Hematopoietic multipotent progenitor cell (in vitro differentiated cells): ENCODE results near the gene CDH22. TPM values are rescaled to one million over a fixed set of nuclear protein-coding genes. Genes with fewer than 3 reads are reported as not detected.

Experiments
- DNase-seq, 3 donors: peaks; one replicate each; pipeline ENCODE4 v3.0.0-alpha.2; 2011 to 2015; ENCODE audit warnings: low read depth in 2 of 3, low spot score in 2 of 3
- total RNA-seq: library from RNA; depleted of rRNA; stranded (reverse); fragments of >200 nt; gene quantifications from one replicate; pipeline ENCODE4 v1.2.3, GENCODE V29; 2012

CDH22 gene
- total RNA-seq, 1 donor, result not detected

DNA sequence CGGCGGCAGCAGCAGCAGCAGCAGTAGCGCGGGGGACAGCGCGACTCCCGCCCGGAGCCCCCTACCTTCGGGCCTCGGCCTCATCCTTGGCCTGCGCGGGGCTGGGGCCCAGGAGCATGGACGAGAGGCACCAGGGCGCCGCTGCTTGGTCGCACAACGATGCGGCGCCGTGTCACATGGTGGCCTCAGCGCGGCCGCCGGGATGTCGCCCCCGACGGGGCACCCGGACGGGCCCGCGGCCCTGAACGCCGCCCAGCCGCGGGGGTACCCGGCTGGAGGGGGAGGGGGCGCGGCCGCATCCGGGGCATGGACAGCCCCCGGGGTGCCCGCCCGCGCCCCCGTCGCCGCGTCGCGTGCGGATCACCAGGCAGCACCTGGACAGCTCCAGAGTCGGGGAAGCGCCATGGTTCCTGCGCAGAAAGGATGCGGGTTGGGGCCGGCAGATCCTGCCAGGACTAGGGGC lies 57.1 kb downstream of the CDH22 start:
- peak in 1 of 3 donors; percentile 16 for DNase-seq

DNA sequence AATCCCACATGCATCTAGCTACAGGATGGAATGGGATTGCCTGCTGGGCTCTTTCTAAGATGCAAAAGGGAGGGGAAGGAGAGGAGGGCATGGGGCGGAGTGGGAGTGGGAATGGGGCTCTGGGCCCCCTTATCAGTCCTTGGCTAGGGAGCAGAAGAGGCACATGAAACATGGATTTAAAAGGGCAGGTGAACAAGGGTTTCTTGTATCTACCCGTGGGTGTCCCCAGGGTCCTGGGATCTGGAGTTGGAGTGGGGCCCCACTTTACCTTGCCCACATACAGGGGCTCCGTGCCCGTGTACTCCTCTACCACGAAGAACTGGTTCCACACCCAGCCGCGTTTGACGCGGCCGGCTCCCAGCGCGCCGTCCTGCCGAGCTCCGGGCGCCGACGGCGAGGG lies 57.5 kb downstream of the CDH22 start:
- DNase-seq, result no peak

DNA sequence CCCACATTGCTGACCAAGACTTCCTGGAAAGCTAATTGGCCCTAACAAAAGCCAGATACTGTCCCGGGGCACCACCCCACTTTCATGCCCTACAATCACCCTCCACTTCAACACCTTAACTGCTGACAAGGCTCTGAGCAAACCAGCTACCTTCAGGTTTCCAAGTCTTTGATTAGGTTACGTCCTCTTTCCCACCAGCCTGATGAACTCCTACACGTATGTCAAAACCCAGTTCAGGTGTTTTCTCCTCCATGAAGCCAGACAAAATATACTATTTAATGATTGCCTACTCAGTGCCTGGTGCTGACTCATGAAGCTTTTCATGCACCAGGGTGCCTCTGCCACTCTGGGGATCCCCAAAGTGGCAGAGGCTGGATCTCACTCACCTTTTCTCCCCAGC lies 58.6 kb downstream of the CDH22 start:
- DNase-seq, result no peak

DNA sequence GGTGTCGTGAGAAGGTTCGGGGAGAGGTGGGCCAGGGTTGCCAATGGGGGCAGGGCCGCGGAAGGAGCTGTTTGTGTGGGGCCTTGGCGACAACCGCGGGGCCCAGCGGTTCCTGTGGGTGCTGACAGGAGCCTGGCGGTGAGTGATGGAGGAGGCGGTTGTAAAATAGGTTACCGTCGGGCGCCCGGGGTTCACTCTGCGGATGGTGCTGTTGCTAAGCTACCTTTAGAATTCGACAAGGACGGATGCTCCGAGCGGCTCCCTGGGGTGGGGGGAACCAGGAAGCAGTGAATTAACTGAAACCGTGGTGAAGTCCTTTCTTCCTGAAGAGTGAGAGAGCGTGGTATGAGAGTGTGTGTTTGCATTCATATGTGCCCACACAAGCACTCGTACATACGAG lies 61.7 kb downstream of the CDH22 start:
- DNase-seq, result peak in 1 of 3 donors; percentile 21

DNA sequence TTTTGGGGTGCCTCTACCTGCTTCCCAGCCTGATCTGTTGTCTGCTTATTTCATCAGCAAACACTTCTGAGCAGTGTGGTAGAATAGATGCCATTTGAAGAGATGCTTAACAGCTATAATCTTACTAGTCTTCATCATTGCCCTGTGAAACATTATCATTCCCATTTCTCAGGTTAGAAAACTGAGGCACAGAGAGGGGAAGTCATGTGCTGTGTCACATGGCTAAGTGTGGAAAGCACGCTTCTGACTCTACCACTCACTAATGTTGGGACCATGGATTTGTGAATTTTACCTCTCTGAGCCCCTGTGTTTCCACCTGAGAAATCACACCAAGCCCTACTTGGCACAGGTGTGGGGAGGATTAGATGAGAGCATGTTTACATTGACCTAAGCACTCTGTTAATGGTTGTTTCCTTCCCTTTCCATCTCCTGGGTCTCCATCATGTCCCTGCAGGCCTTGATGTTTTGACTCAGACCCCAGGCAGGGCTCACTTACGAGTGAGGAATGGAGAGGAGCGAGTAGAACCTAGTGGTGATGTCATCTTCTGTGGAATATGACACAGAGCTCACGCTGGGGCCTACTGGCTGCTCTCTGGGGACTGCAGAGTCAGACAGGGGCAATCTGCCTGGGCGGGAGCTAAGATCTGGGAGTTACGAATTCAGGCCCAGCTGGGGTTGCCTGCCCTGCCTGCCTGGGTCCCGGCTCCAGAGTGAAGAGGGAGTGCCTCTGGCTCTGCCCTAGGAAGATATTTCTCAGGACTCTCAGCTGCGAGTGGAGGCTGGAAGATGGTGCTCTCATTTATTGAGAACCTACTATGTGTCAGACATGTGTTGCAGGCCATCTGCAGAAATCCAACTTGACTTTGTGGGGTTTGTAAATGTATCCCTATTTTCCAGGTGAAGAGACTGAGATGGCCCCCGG lies 64.3 kb downstream of the CDH22 start:
- no peak for DNase-seq

DNA sequence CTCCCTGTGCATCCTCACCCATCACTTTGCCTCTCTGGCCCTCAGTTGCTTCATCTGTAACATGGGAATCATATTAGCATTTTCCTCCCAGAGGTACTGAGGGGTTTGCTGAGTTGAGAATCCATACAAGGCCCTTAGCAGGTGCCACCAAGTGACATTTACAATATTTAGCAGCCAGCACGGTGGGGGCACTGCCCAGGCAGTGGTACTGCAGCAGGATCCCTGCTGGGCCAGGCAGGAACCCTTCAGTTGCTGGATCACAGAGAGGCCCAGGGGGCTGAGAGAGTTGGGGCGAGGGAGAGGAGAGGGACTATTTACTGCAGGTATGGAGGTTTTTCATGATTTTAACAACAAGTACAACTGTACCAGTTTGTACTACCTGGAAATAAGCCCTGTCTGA lies 65.9 kb downstream of the CDH22 start:
- no peak for DNase-seq

DNA sequence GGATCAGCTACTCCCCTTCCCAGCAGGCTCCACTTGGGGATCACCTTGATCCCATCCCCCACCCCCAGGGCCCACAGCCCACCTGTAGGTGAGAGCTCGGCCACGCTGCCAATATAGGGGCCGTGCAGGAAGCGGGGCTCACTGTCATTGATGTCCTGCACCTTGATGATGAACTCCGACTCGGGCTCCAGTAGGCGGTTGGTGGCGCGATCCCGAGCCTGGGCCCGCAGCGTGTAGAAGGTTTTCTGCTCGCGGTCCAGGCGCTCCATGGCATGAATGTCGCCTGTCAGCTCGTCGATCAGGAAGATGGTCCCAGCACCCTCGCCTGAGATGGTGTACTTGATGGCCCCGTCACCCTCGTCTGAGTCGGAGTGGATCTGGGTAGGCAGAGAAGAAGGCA lies 67.4 kb downstream of the CDH22 start:
- DNase-seq, result no peak

DNA sequence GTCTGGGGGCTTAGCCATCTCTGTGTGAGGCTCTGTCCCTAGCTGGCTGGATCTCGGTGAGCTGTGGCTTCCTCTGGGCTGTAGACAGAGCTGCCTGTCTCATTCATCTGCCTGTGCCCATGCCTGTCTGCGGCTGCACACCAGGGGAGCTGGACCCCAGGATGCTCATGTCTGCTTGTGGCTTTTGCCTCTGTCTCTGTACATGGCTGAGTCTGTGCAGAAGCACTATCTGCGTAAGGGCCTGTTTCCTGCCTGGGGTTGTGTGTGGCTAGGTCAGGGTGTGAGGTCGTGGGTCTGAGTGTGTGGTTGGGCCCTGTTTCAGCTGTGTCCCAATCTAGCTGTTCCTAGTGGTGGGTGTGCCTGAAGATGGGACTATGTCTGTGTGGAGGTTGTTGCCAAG lies 68.2 kb downstream of the CDH22 start:
- DNase-seq, result peak in 2 of 3 donors; percentile 26 to 51

DNA sequence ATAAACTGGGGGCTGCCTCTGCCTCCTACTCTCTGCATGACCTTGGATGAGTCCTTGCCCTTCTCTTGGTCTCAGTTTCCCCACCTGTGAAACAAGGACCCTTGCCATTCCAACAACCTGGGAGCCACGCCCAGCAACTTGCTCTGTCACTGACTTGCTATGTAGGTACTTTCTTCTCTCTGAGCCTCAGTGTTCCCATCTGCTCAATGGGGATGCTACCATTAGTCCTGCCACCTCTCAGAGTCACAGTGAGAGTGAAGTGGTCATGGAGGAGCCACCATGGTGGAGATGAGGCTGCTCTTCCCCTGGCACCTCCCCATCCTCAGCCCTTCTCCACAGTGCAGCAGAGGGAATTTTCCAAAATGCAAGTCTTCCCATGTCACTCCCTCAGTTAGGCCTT lies 70.6 kb downstream of the CDH22 start:
- DNase-seq, result no peak

DNA sequence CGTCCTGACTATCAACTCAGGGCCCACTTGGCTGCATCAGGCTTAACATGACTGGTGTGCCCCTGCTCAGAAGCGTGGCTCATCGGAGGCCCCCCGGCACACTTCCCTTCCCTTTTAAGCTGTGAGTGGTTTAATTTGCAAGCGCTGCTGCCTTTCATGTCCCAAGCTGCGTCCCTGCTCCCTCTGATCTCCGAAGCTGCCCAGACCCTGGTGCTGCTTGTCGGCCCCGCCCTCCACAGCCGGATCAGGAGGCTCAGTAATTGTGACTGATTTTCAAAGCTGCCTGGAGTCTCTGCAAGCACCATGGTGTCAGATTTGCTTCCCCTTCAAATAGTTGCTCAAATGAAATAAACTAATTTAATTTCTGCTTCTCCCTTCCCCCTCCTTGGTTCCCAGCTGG lies 71.1 kb downstream of the CDH22 start:
- no peak for DNase-seq

DNA sequence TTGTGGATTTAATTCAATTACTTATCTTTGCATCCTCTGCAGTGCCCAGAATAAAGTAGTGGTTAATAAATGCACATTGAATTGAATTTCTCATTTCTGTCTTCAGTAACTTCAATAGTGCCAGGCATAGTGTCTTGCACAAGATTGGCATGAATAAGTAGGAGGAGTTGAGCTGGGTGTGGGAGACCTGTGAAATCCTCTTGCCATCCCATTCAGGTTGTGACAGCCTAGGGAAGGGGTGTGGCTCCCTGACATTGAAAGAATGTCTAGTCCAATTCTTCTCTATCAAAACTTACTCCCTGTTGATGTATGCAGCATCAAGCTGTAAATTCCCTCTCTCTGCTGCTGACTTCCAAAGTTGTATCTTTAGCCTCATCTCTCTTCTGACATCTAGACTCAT lies 73.2 kb downstream of the CDH22 start:
- no peak for DNase-seq

DNA sequence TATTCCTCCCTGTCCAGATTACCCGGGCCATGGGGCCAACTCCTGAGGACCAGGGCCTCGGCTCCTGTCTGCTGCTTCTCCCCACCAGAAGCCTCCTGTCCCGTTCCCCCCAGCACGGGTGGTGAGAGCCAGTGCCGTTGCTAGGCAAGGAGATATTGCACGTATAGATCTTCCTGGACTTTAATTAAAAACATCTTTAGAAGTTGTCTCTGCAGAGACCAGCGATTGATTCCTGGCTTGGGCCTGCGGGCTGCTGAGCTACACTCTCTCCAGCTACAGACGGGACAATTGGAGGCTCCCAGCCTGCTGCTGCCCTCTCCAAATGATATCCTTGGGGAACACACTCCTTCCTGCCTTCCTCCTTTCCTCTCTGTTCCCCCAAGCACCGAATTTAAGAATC lies 74.6 kb downstream of the CDH22 start:
- no peak for DNase-seq

DNA sequence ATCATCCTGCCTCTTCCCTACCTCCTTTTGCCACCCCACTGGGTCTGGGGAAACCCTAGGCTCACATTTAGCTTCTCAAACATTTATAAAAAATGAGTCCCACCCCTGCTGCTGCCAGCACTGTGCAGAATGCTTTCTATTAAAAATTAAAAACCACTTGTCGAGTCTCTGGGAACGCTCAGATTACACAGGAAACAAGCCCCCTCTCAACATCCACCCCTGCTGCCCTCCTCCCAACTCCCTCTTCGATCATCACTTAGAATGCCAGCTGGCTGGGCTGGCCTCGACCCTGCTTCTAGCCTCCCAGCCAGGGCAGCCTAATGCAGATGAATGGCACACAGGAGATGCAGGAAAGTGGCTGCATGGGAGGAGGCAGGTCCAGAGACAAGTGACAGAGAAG lies 75.8 kb downstream of the CDH22 start:
- no peak for DNase-seq

DNA sequence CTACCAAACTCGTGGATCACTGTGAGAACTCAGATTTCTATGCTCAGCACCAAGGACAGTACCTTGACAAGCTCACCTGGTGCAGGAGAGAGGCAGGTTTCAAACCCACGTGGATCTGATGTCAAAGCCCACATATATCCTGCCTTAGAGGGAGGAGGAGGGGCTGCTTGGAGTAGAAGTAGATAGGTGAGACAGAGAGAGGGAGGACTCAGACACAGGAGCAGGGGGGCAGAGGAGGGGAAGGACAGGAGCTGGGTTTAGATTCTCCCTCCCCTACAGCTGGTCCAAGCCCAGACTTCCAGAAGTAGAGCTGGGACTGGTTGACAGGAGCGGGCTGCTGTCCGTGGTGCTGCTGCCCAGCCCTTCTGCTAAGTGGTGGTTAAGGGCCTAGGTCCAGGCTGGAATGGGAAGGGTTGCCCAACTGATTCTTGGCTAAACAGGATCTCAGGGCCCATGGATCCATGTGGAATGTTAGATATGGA lies 77.5 kb downstream of the CDH22 start:
- DNase-seq, result peak in 1 of 3 donors; percentile 37

DNA sequence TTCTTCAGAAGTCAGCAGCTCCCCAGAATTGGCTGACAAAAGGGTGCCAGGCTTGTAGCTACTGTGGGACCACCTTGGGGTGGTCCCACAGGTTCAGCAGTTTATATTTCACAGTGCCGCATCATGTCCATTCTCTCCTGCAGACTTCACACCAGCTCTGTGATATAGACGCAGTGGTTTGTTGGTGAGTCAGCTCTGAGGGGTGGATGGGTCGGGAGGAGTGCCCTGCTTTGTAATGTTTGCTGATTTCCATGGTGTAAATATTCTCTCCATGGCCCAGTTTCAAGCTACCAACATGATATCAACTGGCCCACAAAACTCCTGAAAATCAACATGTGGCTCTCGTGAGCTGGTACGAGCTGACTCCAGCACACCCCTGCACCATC lies 78.2 kb downstream of the CDH22 start:
- DNase-seq, result no peak

DNA sequence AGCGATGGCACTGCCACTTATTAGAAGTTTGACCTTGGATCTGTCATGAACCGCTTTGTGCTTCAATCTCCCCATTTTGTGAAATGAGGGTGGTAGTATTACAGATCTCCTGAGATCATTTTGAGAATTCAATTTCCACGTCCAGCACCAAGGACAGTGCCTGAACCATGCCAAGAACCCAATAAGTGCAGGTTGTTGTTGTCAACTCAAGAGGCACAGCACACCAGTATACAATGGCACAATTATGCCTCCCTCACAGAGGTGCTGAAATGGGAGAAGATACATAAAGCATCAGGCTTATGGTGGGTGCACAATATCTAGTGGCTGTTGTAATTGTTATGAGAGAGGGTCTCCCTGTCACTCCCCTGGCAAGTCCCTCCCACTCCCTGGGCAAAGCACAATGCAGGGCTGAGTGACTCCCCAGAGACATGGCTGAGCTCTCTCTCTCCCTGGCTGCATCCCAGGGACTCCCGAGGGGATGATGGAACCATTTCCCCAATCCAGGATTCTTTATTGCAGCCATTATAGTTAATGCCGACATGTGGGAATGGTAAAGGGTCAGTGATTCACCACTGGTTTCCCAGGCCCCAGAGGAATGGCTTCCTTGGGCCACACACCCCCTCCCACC lies 78.7 kb downstream of the CDH22 start:
- peak in 1 of 3 donors; percentile 11 for DNase-seq

DNA sequence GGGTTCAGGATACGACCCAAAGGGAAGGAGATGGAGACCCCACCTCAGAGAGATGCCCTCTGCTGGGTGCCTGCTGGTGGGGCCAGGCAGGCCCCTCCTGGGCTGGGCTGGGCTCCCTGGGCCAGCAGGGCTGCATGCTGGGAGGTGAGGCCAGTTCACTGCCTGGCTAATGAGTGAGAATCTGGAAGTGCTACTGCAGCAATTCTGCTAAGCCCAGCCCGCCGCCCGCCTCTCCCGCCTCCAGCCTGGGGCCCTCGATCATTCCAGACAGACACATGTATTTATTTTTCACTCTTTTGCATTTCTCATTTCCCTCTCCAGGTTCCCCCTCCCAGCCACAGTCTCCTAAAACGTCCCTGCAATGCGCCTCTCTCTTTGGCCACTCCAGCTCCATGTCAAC lies 79.6 kb downstream of the CDH22 start:
- no peak for DNase-seq

DNA sequence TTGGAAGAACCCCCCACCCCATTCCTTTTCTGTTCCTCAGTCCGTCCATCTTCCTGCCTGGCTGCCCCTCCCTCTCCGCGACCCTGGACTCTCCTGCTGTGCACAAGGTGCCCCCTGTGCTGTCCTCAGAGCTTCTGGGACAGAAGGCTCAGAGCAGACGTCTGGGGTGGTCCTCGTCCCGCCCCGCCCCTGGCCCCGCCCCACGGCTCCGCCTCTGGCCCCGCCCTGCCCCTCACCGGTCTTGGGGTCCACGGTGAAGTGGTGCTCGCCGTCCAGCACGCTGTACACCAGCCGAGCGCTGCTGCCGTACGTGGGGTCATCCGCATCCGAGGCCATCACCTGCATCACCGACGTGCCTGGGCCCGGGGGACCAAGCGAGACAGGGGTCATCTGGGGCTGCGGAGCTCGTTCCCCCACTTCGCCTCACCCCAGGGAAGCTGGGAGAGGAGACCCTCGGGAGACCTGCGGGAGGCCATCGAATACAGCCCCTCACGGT lies 81.0 kb downstream of the CDH22 start:
- DNase-seq, result no peak

DNA sequence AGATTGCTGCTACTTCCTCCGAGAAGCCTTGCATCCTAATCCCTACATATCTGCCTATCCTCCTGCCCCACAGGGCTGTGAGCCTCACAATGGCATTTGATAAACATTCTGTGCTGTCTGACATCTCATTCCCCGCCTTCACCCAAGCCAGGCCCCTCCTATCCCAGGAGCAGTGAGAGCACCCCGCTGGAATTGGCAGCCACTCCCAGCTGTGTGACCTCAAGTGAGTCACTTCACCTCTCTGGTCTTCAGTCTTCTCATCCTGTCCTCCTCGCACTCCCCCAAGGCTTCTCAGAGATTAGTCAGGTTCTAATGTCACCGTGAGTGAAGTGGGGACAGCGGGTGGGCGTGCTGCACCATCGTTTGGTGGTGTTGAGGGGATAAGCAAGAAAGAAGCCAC lies 81.7 kb downstream of the CDH22 start:
- no peak for DNase-seq

DNA sequence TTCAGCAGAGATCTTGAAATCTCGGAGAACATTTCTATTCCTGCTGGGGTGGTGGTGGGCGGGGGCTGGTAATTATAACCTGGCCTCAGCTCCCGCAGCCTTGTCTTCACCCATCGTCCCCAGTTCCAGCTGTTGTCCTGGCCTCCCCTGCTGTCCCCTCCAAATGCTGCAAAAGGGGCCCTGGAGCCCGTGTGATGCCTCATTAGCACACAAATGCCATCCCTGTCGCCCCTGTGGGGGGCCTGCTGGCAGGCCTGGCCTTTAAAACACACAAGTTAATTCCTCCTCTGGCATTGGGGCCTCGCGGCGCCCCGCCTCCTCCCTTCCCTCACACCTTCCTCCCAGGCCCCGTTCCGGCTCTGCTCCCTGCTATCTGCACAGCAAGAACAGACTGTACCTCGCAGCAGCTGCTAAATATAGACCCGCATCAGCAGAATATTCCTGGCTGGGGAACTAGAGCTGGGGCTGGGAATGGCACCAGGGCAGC lies 85.7 kb downstream of the CDH22 start:
- no peak for DNase-seq

DNA sequence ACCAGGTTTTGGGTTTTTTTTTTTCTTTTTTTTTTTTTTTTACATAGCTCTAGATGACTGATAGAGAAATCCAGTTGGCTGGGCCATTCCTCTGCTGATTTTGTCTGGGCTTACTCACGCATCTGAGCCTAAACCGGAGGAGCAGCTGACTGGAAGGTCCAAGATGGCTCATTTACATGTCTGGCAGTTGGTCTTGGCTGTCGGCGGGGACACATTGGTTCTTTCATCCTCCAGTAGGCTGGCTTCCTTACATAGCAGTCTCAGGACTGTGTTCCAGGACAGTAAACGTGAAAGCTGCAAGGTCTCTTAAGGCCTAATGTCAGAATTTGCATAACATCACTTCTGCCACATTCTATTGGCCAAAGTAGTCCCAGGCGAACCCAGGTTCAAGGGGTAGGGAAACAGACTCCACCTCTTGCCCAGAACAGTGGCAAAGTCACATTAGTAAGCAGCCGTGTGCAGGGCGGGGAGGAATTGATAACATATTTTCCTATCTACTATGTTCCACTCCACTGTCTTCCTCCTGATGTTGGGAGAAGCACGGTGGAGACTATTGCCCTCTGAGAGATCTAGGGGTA lies 87.0 kb downstream of the CDH22 start:
- no peak for DNase-seq
